B cell (primary cell): ENCODE measurements around the gene SMOC1. TPM values are rescaled to one million over a fixed set of nuclear protein-coding genes. Genes with fewer than 3 reads are reported as not detected.

Source experiments
- ATAC-seq: fragments of 200-7000 bp; cut with Tn5 transposase; one replicate; pipeline ENCODE4 v1.10.0; 2021; ENCODE audit warnings: low read depth, mild to moderate bottlenecking, moderate number of reproducible peaks, moderate library complexity
- CTCF ChIA-PET: fragments of 350-600 bp; sonication (Branson Sonifier 250); formaldehyde crosslinking; loops from one replicate; lab custom pipeline; 2021; ENCODE audit warnings: antibody characterized with exemption, inconsistent platforms; lab: Charles Lee
- POLR2A ChIA-PET: fragments of 350-600 bp; sonication (Branson Sonifier 250); formaldehyde crosslinking; loops from one replicate; lab custom pipeline; 2021; ENCODE audit warnings: antibody characterized with exemption; lab: Charles Lee
- DNase-seq: peaks from one replicate; pipeline ENCODE4 v3.0.0; 2013
- H2AFZ ChIP-seq: 2 replicates; pipeline ENCODE4 v1.6.1; 2012; ENCODE audit warnings: mild to moderate bottlenecking, low read depth, low read length; ENCODE audit not compliant: insufficient read depth, poor library complexity, severe bottlenecking
- H3K27ac ChIP-seq, 2 donors: 1 replicate in 1 of 2; 2 replicates in 1 of 2; pipeline ENCODE4 v1.5.1; 2012 to 2013; ENCODE audit warnings: low read length in 2 of 2, mild to moderate bottlenecking in 2 of 2, moderate library complexity in 1 of 2
- H3K27me3 ChIP-seq, 4 experiments: fragments of 200-600 bp in 1 of 4; sonication (generic) in 1 of 4; replicated peaks in 1 of 4; 1 replicate in 2 of 4; 2 replicates in 2 of 4; pipeline versions ENCODE4 v1.6.1 to v1.7.0; 2013 to 2016; ENCODE audit warnings: low read length in 3 of 4, mild to moderate bottlenecking in 2 of 4, mixed read lengths in 1 of 4, moderate library complexity in 1 of 4; ENCODE audit not compliant: insufficient read depth in 4 of 4, control insufficient read depth in 3 of 4; ENCODE audit errors: control extremely low read depth in 1 of 4
- H3K36me3 ChIP-seq, 2 experiments: replicated peaks in 1 of 2; 1 replicate in 1 of 2; 2 replicates in 1 of 2; pipeline versions ENCODE4 v1.6.1 to v1.7.1; 2013; ENCODE audit warnings: low read length in 1 of 2; ENCODE audit not compliant: insufficient read depth in 2 of 2, control insufficient read depth in 1 of 2; ENCODE audit errors: control extremely low read depth in 1 of 2, extremely low read depth in 1 of 2
- H3K4me1 ChIP-seq, 2 donors: fragments of 200-600 bp in 1 of 2; sonication (generic) in 1 of 2; 1 replicate in 1 of 2; 2 replicates in 1 of 2; pipeline versions ENCODE4 v1.5.1 to v1.6.1; 2013 to 2017; ENCODE audit warnings: low read length in 2 of 2; ENCODE audit not compliant: control insufficient read depth in 2 of 2, insufficient read depth in 2 of 2
- H3K4me2 ChIP-seq: replicated peaks from 2 replicates; pipeline ENCODE3; 2012; ENCODE audit warnings: mild to moderate bottlenecking, low read depth, low read length; ENCODE audit not compliant: poor library complexity, severe bottlenecking
- H3K4me3 ChIP-seq, 5 experiments: fragments of 200-600 bp in 1 of 5; sonication (generic) in 1 of 5; 1 replicate in 3 of 5; 2 replicates in 2 of 5; pipeline versions ENCODE4 v1.5.1 to v1.7.0; 2011 to 2016; ENCODE audit warnings: low read length in 4 of 5, mild to moderate bottlenecking in 4 of 5, low read depth in 2 of 5, control low read depth in 1 of 5, moderate library complexity in 1 of 5; ENCODE audit not compliant: insufficient read depth in 1 of 5; ENCODE audit errors: control extremely low read depth in 1 of 5, extremely low read depth in 1 of 5
- H3K79me2 ChIP-seq: fragments of 200-600 bp; sonication (generic); one replicate; pipeline ENCODE4 v1.6.0; 2016; ENCODE audit warnings: low read length; ENCODE audit not compliant: control insufficient read depth, insufficient read depth
- H3K9ac ChIP-seq: fragments of 200-600 bp; sonication (generic); 2 replicates; pipeline ENCODE4 v1.6.1; 2017; ENCODE audit warnings: mild to moderate bottlenecking, low read length, moderate library complexity
- H3K9me3 ChIP-seq, 3 donors: one replicate each; pipeline versions ENCODE4 v1.6.1 to v1.7.1; 2013; ENCODE audit warnings: low read length in 2 of 3; ENCODE audit not compliant: control insufficient read depth in 2 of 3, insufficient read depth in 1 of 3; ENCODE audit errors: control extremely low read depth in 1 of 3
- H4K20me1 ChIP-seq: 2 replicates; pipeline ENCODE4 v1.6.0; 2012; ENCODE audit warnings: mild to moderate bottlenecking, low read length; ENCODE audit not compliant: insufficient read depth, control insufficient read depth, poor library complexity, severe bottlenecking
- H3K27ac Mint-ChIP-seq: one replicate; pipeline ENCODE4 v1.8.0; 2021; ENCODE audit warnings: mixed read lengths
- H3K27me3 Mint-ChIP-seq: one replicate; pipeline ENCODE4 v1.8.0; 2021; ENCODE audit warnings: mixed read lengths
- H3K4me1 Mint-ChIP-seq: one replicate; pipeline ENCODE4 v1.8.0; 2021; ENCODE audit warnings: mixed read lengths
- H3K4me3 Mint-ChIP-seq: one replicate; pipeline ENCODE4 v1.8.0; 2021; ENCODE audit warnings: mixed read lengths
- H3K9me3 Mint-ChIP-seq: one replicate; pipeline ENCODE4 v1.8.0; 2022; ENCODE audit warnings: mixed read lengths; ENCODE audit not compliant: insufficient read depth
- CTCF ChIP-seq: fragments of 200-600 bp; IDR thresholded peaks from one replicate; pipeline ENCODE4 v1.8.0; 2022; ENCODE audit warnings: antibody characterized with exemption, mild to moderate bottlenecking
- EZH2 ChIP-seq: IDR thresholded peaks from 2 replicates; pipeline ENCODE4 v1.6.1; 2012; ENCODE audit warnings: borderline replicate concordance, low read depth, mild to moderate bottlenecking, moderate library complexity, low read length; ENCODE audit not compliant: insufficient read depth, poor library complexity, severe bottlenecking
- WGBS: methylation state at CpG from one replicate; pipeline ENCODE4 v1.1.5; 2013; ENCODE audit warnings: missing lambda C conversion rate; ENCODE audit not compliant: insufficient coverage; 5-methylcytosine and 5-hydroxymethylcytosine counted together
- intact Hi-C: fragments of 100-400 bp; cut with micrococcal nuclease; formaldehyde crosslinking; loops from one replicate; pipeline ENCODE4 v1.10.0; 2022
- polyA plus RNA-seq: library from polyadenylated mRNA; depleted of rRNA; stranded (reverse); fragments of >200 nt; gene quantifications from 2 replicates; pipeline ENCODE4 v1.2.3, GENCODE V29; 2012
- total RNA-seq, 2 donors: library from RNA; stranded (reverse); fragments of 120-200 nt in 1 of 2; gene quantifications; 1 replicate in 1 of 2; 2 replicates in 1 of 2; pipeline versions ENCODE4 v1.2.3 to v1.2.4, GENCODE V29; 2013 to 2022

SMOC1 gene
- total and polyA plus RNA-seq, 2 donors (not counting 1 experiment from before 2014, with no cell fraction given): 0.04 to 0.84 TPM

GRCh38 chr14:70011708-70012107 lies 132.5 kb downstream of the SMOC1 start:
- H3K4me3 ChIP-seq: no peak overlapping the region

More at GRCh38 chr14:70011708-70012107, 132.5 kb downstream of the SMOC1 start:
- no peaks in the 10 kb centered on the region for H3K9me3 ChIP-seq
- no peak overlapping the region for H3K4me2 ChIP-seq
- ChIA-PET CTCF (interaction anchor here (1.1 to 1.2 kb wide), 2 partner anchors 8 to 16 kb away, joined by 3 read pairs; no protein-coding TSS in a partner anchor), POLR2A (no interaction called here)
- Mint-ChIP-seq H3K27ac (no peak overlapping the region), H3K27me3 (peaks cover 12% of the 10 kb centered on the region), H3K4me3 (no peak overlapping the region), H3K4me1 (peaks cover 6% of the 10 kb centered on the region), H3K9me3 (no peaks in the 10 kb centered on the region)
- DNase-seq (no peak), ATAC-seq (no peak)
- no peaks in the 10 kb centered on the region for H3K36me3 ChIP-seq
- no peaks in the 10 kb centered on the region for H3K79me2 ChIP-seq
- H3K27ac ChIP-seq: no peak overlapping the region
- no peaks in the 10 kb centered on the region for H4K20me1 ChIP-seq
- 100% methylated on average over 5 of the region's 7 CpGs for WGBS
- H2AFZ ChIP-seq: no peak overlapping the region
- no peak for TF ChIP-seq EZH2
- no peak for TF ChIP-seq CTCF
- intact Hi-C loops: no loop called here
- H3K9ac ChIP-seq: no peak overlapping the region
- H3K27me3 ChIP-seq: no peaks in the 10 kb centered on the region
- H3K4me1 ChIP-seq: peaks cover 0 to 6% of the 10 kb centered on the region in 2 donors
